OCI-LY1 (cell line): Measurements from ENCODE around the gene ACOD1.

Experiments used
- H2AFZ ChIP-seq: fragments of 200-600 bp; sonication (generic), shearing (Covaris generic); 2 replicates; pipeline ENCODE4 v1.6.0; 2014; ENCODE audit warnings: antibody characterized with exemption, mild to moderate bottlenecking, low read length
- H3F3A ChIP-seq: fragments of 200-600 bp; sonication (generic), shearing (Covaris generic); 2 replicates; pipeline ENCODE4 v1.6.0; 2014; ENCODE audit warnings: mild to moderate bottlenecking, antibody characterized with exemption, low read length, moderate library complexity; ENCODE audit not compliant: insufficient read depth
- H3K27ac ChIP-seq: fragments of 200-600 bp; sonication (generic); 2 replicates; pipeline ENCODE4 v1.5.1; 2014; ENCODE audit warnings: low read length, mixed run types, mild to moderate bottlenecking, low read depth; ENCODE audit not compliant: poor library complexity, severe bottlenecking
- H3K27me3 ChIP-seq: fragments of 200-600 bp; sonication (generic); 2 replicates; pipeline ENCODE4 v1.6.0; 2014; ENCODE audit warnings: antibody characterized with exemption, mild to moderate bottlenecking, low read length, moderate library complexity; ENCODE audit not compliant: insufficient read depth
- H3K36me3 ChIP-seq: fragments of 200-600 bp; sonication (generic); 2 replicates; pipeline ENCODE4 v1.6.1; 2014; ENCODE audit warnings: mild to moderate bottlenecking, antibody characterized with exemption, low read length, moderate library complexity, mixed read lengths; ENCODE audit not compliant: insufficient read depth
- H3K4me1 ChIP-seq: fragments of 200-600 bp; sonication (generic); 2 replicates; pipeline ENCODE4 v1.5.1; 2014; ENCODE audit warnings: mild to moderate bottlenecking, low read length, moderate library complexity; ENCODE audit not compliant: insufficient read depth, severe bottlenecking
- H3K4me2 ChIP-seq: fragments of 200-600 bp; sonication (generic), shearing (Covaris generic); 2 replicates; pipeline ENCODE4 v1.6.1; 2014; ENCODE audit warnings: low read length
- H3K4me3 ChIP-seq: fragments of 200-600 bp; sonication (generic); 2 replicates; pipeline ENCODE4 v1.5.1; 2014; ENCODE audit warnings: low read length, low read depth, mild to moderate bottlenecking, mixed read lengths; ENCODE audit not compliant: poor library complexity, severe bottlenecking
- H3K79me2 ChIP-seq: fragments of 200-600 bp; shearing (Covaris generic); 2 replicates; pipeline ENCODE4 v1.6.1; 2016; ENCODE audit warnings: mixed run types, low read length, mixed read lengths; ENCODE audit not compliant: insufficient read depth
- H3K9ac ChIP-seq: fragments of 200-600 bp; sonication (generic), shearing (Covaris generic); 2 replicates; pipeline ENCODE4 v1.6.1; 2014; ENCODE audit warnings: mild to moderate bottlenecking, low read length, mixed read lengths
- H3K9me2 ChIP-seq: fragments of 200-600 bp; sonication (generic), shearing (Covaris generic); 2 replicates; pipeline ENCODE4 v1.6.1; 2014; ENCODE audit warnings: low read depth, mild to moderate bottlenecking, low read length, mixed read lengths
- H3K9me3 ChIP-seq: fragments of 200-600 bp; shearing (Covaris generic); 2 replicates; pipeline ENCODE4 v1.6.1; 2014; ENCODE audit warnings: low read length, mixed read lengths
- H4K20me1 ChIP-seq: fragments of 200-600 bp; sonication (generic), shearing (Covaris generic); 2 replicates; pipeline ENCODE4 v1.6.0; 2016; ENCODE audit warnings: mild to moderate bottlenecking, low read length; ENCODE audit not compliant: insufficient read depth
- EZH2 ChIP-seq: fragments of 200-600 bp; sonication (generic), shearing (Covaris generic); IDR thresholded peaks from 2 replicates; pipeline ENCODE4 v1.8.0; 2017; ENCODE audit warnings: borderline replicate concordance, mixed run types, mild to moderate bottlenecking, antibody characterized with exemption, low read length, moderate library complexity, mixed read lengths
- TF ChIP-seq, protein P1 (sequence below): fragments of 200-600 bp; sonication (generic), shearing (Covaris generic); IDR thresholded peaks from 2 replicates; pipeline ENCODE4 v1.5.1; 2017; ENCODE audit warnings: mild to moderate bottlenecking, antibody characterized with exemption, low read length, moderate library complexity, mixed read lengths

ACOD1 gene

DNA sequence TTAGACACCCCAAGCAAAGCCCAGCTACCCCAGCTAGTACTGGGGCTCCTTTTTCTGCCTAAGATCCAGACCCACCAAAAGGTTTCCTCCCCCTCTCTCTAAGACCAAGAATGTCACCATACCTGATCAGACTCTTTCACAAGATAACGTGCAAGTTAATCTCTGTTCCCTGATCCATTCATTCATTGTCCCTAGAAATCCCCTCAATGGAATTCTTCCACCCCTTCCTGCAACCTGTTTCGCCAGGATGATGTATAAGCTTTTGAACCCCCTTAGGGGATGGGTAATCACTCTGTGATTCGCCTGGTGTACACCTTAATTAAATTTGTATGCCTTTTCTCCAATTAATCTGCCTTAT lies 26.3 kb downstream of the ACOD1 start:
- no peak overlapping the region for H2AFZ ChIP-seq
- H3K9me3 ChIP-seq, result no peaks in the 10 kb centered on the region
- H3K79me2 ChIP-seq, result no peaks in the 10 kb centered on the region
- H3K4me3 ChIP-seq, result no peak overlapping the region
- H3K27me3 ChIP-seq, result no peaks in the 10 kb centered on the region
- H3K4me1 ChIP-seq, result no peaks in the 10 kb centered on the region
- no peaks in the 10 kb centered on the region for H3K36me3 ChIP-seq
- H3K4me2 ChIP-seq, result no peak overlapping the region
- H3K27ac ChIP-seq, result no peak overlapping the region
- H3K9me2 ChIP-seq, result no peaks in the 10 kb centered on the region
- H4K20me1 ChIP-seq, result no peaks in the 10 kb centered on the region
- H3F3A ChIP-seq, result no peaks in the 10 kb centered on the region
- H3K9ac ChIP-seq, result no peak overlapping the region
- no peak for TF ChIP-seq EZH2
- TF ChIP-seq, protein P1, sequence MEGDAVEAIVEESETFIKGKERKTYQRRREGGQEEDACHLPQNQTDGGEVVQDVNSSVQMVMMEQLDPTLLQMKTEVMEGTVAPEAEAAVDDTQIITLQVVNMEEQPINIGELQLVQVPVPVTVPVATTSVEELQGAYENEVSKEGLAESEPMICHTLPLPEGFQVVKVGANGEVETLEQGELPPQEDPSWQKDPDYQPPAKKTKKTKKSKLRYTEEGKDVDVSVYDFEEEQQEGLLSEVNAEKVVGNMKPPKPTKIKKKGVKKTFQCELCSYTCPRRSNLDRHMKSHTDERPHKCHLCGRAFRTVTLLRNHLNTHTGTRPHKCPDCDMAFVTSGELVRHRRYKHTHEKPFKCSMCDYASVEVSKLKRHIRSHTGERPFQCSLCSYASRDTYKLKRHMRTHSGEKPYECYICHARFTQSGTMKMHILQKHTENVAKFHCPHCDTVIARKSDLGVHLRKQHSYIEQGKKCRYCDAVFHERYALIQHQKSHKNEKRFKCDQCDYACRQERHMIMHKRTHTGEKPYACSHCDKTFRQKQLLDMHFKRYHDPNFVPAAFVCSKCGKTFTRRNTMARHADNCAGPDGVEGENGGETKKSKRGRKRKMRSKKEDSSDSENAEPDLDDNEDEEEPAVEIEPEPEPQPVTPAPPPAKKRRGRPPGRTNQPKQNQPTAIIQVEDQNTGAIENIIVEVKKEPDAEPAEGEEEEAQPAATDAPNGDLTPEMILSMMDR, result no peak

DNA sequence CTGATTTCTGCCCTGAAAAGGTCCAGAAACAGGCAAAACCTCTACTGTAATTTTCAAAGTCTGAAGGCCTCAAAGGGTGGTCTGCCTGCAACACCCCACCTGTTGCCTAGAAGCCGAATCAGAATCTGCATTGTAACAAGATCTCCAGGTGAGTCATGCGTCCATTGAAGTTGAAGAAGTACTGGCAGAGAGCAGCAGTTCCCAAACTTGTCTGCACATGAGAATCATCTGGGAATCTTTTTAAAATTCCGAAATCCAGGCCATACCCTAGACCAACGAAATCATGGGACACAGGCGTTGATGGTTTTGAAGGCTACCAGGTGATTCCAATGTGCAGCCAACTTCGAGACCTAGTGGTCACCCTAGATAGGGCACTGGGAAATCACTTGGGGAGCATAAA lies 27.6 kb downstream of the ACOD1 start:
- Histone ChIP-seq H3K4me2 (no peak overlapping the region), H3K9me3 (no peaks in the 10 kb centered on the region), H3K4me3 (no peak overlapping the region), H3K27ac (no peak overlapping the region), H3K4me1 (peaks cover 7% of the 10 kb centered on the region), H4K20me1 (no peaks in the 10 kb centered on the region), H3F3A (no peaks in the 10 kb centered on the region), H3K9me2 (no peaks in the 10 kb centered on the region), H3K36me3 (no peaks in the 10 kb centered on the region), H2AFZ (no peak overlapping the region), H3K9ac (no peak overlapping the region), H3K27me3 (no peaks in the 10 kb centered on the region), H3K79me2 (no peaks in the 10 kb centered on the region)
- TF ChIP-seq, protein P1, result no peak
- TF ChIP-seq EZH2, result no peak

DNA sequence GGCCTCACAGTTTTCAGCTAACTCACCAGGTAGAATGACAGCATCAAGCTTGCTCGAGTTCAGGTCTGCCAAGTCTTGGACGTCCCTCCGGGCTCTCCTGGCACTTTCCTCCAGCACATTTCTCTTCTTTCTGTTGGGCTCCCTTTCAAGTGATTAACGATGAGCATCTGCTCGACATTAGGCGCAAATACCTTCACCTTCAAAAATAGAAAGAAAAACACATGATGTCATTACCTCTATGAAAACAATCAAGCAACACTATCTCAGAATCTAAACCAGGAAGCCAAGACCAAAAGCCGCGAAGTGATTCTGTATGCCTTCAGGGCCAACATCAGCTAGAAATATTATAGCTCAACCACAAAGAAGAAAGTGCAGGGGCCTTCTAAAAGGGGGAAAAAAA lies 28.2 kb downstream of the ACOD1 start:
- Histone ChIP-seq H3K9ac (no peak overlapping the region), H2AFZ (no peak overlapping the region), H3K36me3 (no peaks in the 10 kb centered on the region), H3K27me3 (no peaks in the 10 kb centered on the region), H3K9me2 (no peaks in the 10 kb centered on the region), H3F3A (no peaks in the 10 kb centered on the region), H3K79me2 (no peaks in the 10 kb centered on the region), H4K20me1 (no peaks in the 10 kb centered on the region), H3K27ac (no peak overlapping the region), H3K4me1 (peaks cover 7% of the 10 kb centered on the region), H3K4me3 (no peak overlapping the region), H3K4me2 (no peak overlapping the region), H3K9me3 (no peaks in the 10 kb centered on the region)
- TF ChIP-seq, protein P1, result no peak
- no peak for TF ChIP-seq EZH2

DNA sequence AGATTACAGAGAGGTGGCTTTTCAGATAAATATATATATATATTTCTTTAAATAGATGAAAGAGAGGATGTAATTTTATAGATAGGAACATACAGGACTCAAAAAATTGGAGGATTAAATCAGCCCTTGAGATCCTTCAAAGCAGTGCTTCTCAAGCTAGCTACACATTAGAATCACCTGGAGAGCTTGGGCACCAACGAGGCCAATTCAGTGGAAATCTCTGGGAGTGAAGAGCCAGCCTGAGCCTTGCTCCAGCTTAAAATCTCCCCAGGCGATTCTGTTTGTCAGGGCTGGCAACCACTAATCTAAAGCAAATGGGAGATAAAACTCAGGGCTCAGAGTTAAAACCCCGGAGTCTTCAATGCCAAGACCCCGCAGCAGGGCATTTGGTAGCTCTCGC lies 28.6 kb downstream of the ACOD1 start:
- H3K27ac ChIP-seq, result no peak overlapping the region
- H3K9me2 ChIP-seq, result no peaks in the 10 kb centered on the region
- no peak overlapping the region for H3K4me2 ChIP-seq
- no peaks in the 10 kb centered on the region for H4K20me1 ChIP-seq
- no peaks in the 10 kb centered on the region for H3K9me3 ChIP-seq
- H3K79me2 ChIP-seq, result no peaks in the 10 kb centered on the region
- no peaks in the 10 kb centered on the region for H3K27me3 ChIP-seq
- H3K4me1 ChIP-seq, result peaks cover 7% of the 10 kb centered on the region
- H2AFZ ChIP-seq, result no peak overlapping the region
- H3K36me3 ChIP-seq, result no peaks in the 10 kb centered on the region
- no peaks in the 10 kb centered on the region for H3F3A ChIP-seq
- no peak overlapping the region for H3K4me3 ChIP-seq
- H3K9ac ChIP-seq, result no peak overlapping the region
- TF ChIP-seq, protein P1, result no peak
- TF ChIP-seq EZH2, result no peak
